Small intestine (tissue), 7 donors: ENCODE results near the gene SDK2. TPM values are rescaled to one million over a fixed set of nuclear protein-coding genes. Genes with fewer than 3 reads are reported as not detected.

Experiments
- DNase-seq, 2 donors: peaks; one replicate each; pipeline versions ENCODE4 v3.0.0 to v3.0.0-alpha.2; 2013
- FAIRE-seq: peaks from 2 replicates; lab custom pipeline; 2012; peaks lifted over from hg19 to GRCh38; lab: Jason Lieb, UNC
- H3K27ac ChIP-seq, 3 donors: one replicate each; pipeline ENCODE4 v1.5.1; 2013; ENCODE audit warnings: low read length in 2 of 3, mild to moderate bottlenecking in 2 of 3, control low read depth in 1 of 3, inconsistent platforms in 1 of 3, low read depth in 1 of 3, moderate library complexity in 1 of 3
- H3K27me3 ChIP-seq, 3 donors: one replicate each; pipeline ENCODE4 v1.6.1; 2013; ENCODE audit warnings: low read length in 3 of 3, inconsistent platforms in 1 of 3; ENCODE audit not compliant: control insufficient read depth in 3 of 3, insufficient read depth in 3 of 3
- H3K36me3 ChIP-seq, 3 donors: one replicate each; pipeline ENCODE4 v1.6.1; 2013; ENCODE audit warnings: low read length in 3 of 3, inconsistent platforms in 1 of 3, low read depth in 1 of 3, mild to moderate bottlenecking in 1 of 3, moderate library complexity in 1 of 3; ENCODE audit not compliant: control insufficient read depth in 3 of 3, insufficient read depth in 2 of 3
- H3K4me1 ChIP-seq, 3 donors: one replicate each; pipeline ENCODE4 v1.6.1; 2013; ENCODE audit warnings: low read length in 2 of 3, inconsistent platforms in 1 of 3, low read depth in 1 of 3, mild to moderate bottlenecking in 1 of 3, moderate library complexity in 1 of 3; ENCODE audit not compliant: control insufficient read depth in 3 of 3, insufficient read depth in 2 of 3
- H3K4me3 ChIP-seq, 3 donors: one replicate each; pipeline ENCODE4 v1.5.1; 2013; ENCODE audit warnings: low read length in 3 of 3, control low read depth in 1 of 3, inconsistent platforms in 1 of 3, low read depth in 1 of 3, mild to moderate bottlenecking in 1 of 3, moderate library complexity in 1 of 3
- H3K9me3 ChIP-seq, 2 donors: one replicate each; pipeline ENCODE4 v1.6.1; 2013; ENCODE audit warnings: low read depth in 1 of 2, low read length in 1 of 2; ENCODE audit not compliant: control insufficient read depth in 2 of 2, insufficient read depth in 1 of 2
- WGBS, 3 donors: extraction: QIAGEN DNeasy Blood & Tissue Kit; methylation state at CpG; one replicate each; pipeline ENCODE4 v1.1.7; 2013; 5-methylcytosine and 5-hydroxymethylcytosine counted together
- polyA plus RNA-seq, 4 donors: library from polyadenylated mRNA; stranded (reverse) in 3 of 4; unstranded in 1 of 4; fragments of 200-250 nt in 3 of 4; fragments of 120-200 nt in 1 of 4; gene quantifications; one replicate each; pipeline versions ENCODE4 v1.2.1 to v1.2.3, GENCODE V29; 2013
- donor health status: healthy with polysubstance abuse.
- donor health status: control.
- donor health status: control.
- donor health status: Bipolar disorder and iron deficiency.
- donor health status: healthy.

The SDK2 gene
- polyA plus RNA-seq, 4 donors, result under 0.01 to 1.1 (median 0.10) TPM

GRCh38 chr17:73642659-73643000, 1.6 kb downstream of the SDK2 start:
- no peak overlapping the region for H3K27ac ChIP-seq

GRCh38 chr17:73641826-73642600, 2.2 kb downstream of the SDK2 start:
- 28 to 48% (median 46%) methylated on average over 12 of the region's 12 CpGs for WGBS, 3 donors
- FAIRE-seq (no peak), DNase-seq (no peak)
- Histone ChIP-seq H3K9me3 (peaks cover 0 to 2% of the 10 kb centered on the region in 2 donors), H3K27me3 (peaks cover 7 to 60% (median 21%) of the 10 kb centered on the region in 3 donors), H3K4me1 (no peaks in the 10 kb centered on the region), H3K4me3 (no peak overlapping the region), H3K36me3 (no peaks in the 10 kb centered on the region), H3K27ac (no peak overlapping the region)

More at GRCh38 chr17:73642659-73643000, 1.6 kb downstream of the SDK2 start:
- H3K9me3 ChIP-seq, result peaks cover 0 to 2% of the 10 kb centered on the region in 2 donors
- no peaks in the 10 kb centered on the region for H3K36me3 ChIP-seq
- H3K27me3 ChIP-seq, result peaks cover 7 to 64% (median 21%) of the 10 kb centered on the region in 3 donors
- no peaks in the 10 kb centered on the region for H3K4me1 ChIP-seq
- DNase-seq, result no peak
- WGBS, 3 donors, result 5 to 25% (median 15%) methylated on average over 11 of the region's 11 CpGs
- H3K4me3 ChIP-seq, result peak overlapping the region in 1 of 3 donors; percentile 20
- FAIRE-seq, result no peak

- H3K9me3 ChIP-seq, result peaks cover 0 to 2% of the 10 kb centered on the region in 2 donors
- no peaks in the 10 kb centered on the region for H3K4me1 ChIP-seq
- no peak overlapping the region for H3K27ac ChIP-seq
- 44 to 68% (median 47%) methylated on average over 4 of the region's 4 CpGs for WGBS, 3 donors
- H3K36me3 ChIP-seq, result no peaks in the 10 kb centered on the region
- FAIRE-seq, result no peak
- peaks cover 0 to 48% (median 21%) of the 10 kb centered on the region in 3 donors for H3K27me3 ChIP-seq
- no peak overlapping the region for H3K4me3 ChIP-seq
- no peak for DNase-seq
These were observed 3.6 kb downstream of the SDK2 start for GRCh38 chr17:73640691-73641090.

GRCh38 chr17:73639932-73640331, 4.3 kb downstream of the SDK2 start:
- H3K4me1 ChIP-seq, result no peaks in the 10 kb centered on the region
- FAIRE-seq (no peak), DNase-seq (no peak)
- no peak overlapping the region for H3K27ac ChIP-seq
- no peak overlapping the region for H3K4me3 ChIP-seq
- peaks cover 0 to 43% (median 15%) of the 10 kb centered on the region in 3 donors for H3K27me3 ChIP-seq
- 14 to 44% (median 26%) methylated on average over 12 of the region's 12 CpGs for WGBS, 3 donors
- H3K9me3 ChIP-seq, result peaks cover 0 to 2% of the 10 kb centered on the region in 2 donors
- H3K36me3 ChIP-seq, result no peaks in the 10 kb centered on the region

- peaks cover 0 to 2% of the 10 kb centered on the region in 2 donors for H3K9me3 ChIP-seq
- 66 to 77% (median 72%) methylated on average over 11 of the region's 11 CpGs for WGBS, 3 donors
- FAIRE-seq (no peak), DNase-seq (no peak)
- no peaks in the 10 kb centered on the region for H3K36me3 ChIP-seq
- peaks cover 0 to 43% (median 9%) of the 10 kb centered on the region in 3 donors for H3K27me3 ChIP-seq
- no peak overlapping the region for H3K27ac ChIP-seq
- no peak overlapping the region for H3K4me3 ChIP-seq
- no peaks in the 10 kb centered on the region for H3K4me1 ChIP-seq
These were observed 4.9 kb downstream of the SDK2 start for GRCh38 chr17:73639322-73639721.

- WGBS, 3 donors, result 92 to 96% (median 93%) methylated on average over 3 of the region's 3 CpGs
- DNase-seq (no peak), FAIRE-seq (no peak)
- Histone ChIP-seq H3K9me3 (peaks cover 0 to 2% of the 10 kb centered on the region in 2 donors), H3K36me3 (no peaks in the 10 kb centered on the region), H3K4me3 (no peak overlapping the region), H3K27ac (no peak overlapping the region), H3K27me3 (peaks cover 0 to 36% (median 3%) of the 10 kb centered on the region in 3 donors), H3K4me1 (no peaks in the 10 kb centered on the region)
These were observed 5.7 kb downstream of the SDK2 start for GRCh38 chr17:73638556-73638955.

- Histone ChIP-seq H3K4me3 (no peak overlapping the region), H3K27me3 (peaks cover 0 to 30% (median 3%) of the 10 kb centered on the region in 3 donors), H3K4me1 (no peaks in the 10 kb centered on the region), H3K36me3 (no peaks in the 10 kb centered on the region), H3K27ac (no peak overlapping the region), H3K9me3 (peaks cover 0 to 2% of the 10 kb centered on the region in 2 donors)
- no peak for FAIRE-seq
- WGBS, 3 donors, result 71 to 86% (median 85%) methylated on average over 8 of the region's 8 CpGs
- DNase-seq, result no peak
These were observed 6.4 kb downstream of the SDK2 start for GRCh38 chr17:73637866-73638265.

- H3K27me3 ChIP-seq, result peaks cover 0 to 6% (median 0%) of the 10 kb centered on the region in 3 donors
- H3K27ac ChIP-seq, result no peak overlapping the region
- H3K4me3 ChIP-seq, result no peak overlapping the region
- no peak for DNase-seq
- 68 to 88% (median 79%) methylated on average over 12 of the region's 12 CpGs for WGBS, 3 donors
- H3K4me1 ChIP-seq, result no peaks in the 10 kb centered on the region
- no peaks in the 10 kb centered on the region for H3K9me3 ChIP-seq
- no peak for FAIRE-seq
- H3K36me3 ChIP-seq, result no peaks in the 10 kb centered on the region
These were observed 9.0 kb downstream of the SDK2 start for GRCh38 chr17:73635101-73635817.
